Smooth muscle cell (in vitro differentiated cells): ENCODE data around the gene ORAI3. TPM values are rescaled to one million over a fixed set of nuclear protein-coding genes. Genes with fewer than 3 reads are reported as not detected.

Experiments used
- DNase-seq: peaks from one replicate; lab custom pipeline; 2025; ENCODE audit not compliant: unreplicated experiment; lab: John Stamatoyannopoulos, UW
- H2AFZ ChIP-seq: fragments of 200-600 bp; sonication (generic); 2 replicates; pipeline ENCODE4 v1.6.0; 2016; ENCODE audit warnings: antibody characterized with exemption, low read depth, mild to moderate bottlenecking
- H3F3A ChIP-seq: fragments of 200-600 bp; sonication (generic); 2 replicates; pipeline ENCODE4 v1.6.0; 2017; ENCODE audit warnings: antibody characterized with exemption, low read depth
- H3K27ac ChIP-seq: fragments of 200-600 bp; sonication (generic); 2 replicates; pipeline ENCODE4 v1.5.1; 2016; ENCODE audit warnings: low read depth, mild to moderate bottlenecking
- H3K27me3 ChIP-seq: fragments of 200-600 bp; sonication (generic); 2 replicates; pipeline ENCODE4 v1.6.1; 2016; ENCODE audit warnings: low read depth, mild to moderate bottlenecking
- H3K36me3 ChIP-seq: fragments of 200-600 bp; sonication (generic); 2 replicates; pipeline ENCODE4 v1.5.1; 2016; ENCODE audit warnings: low read depth
- H3K4me1 ChIP-seq: fragments of 200-600 bp; sonication (generic); 2 replicates; pipeline ENCODE4 v1.5.1; 2016; ENCODE audit warnings: low read depth
- H3K4me2 ChIP-seq: fragments of 200-600 bp; sonication (generic); 2 replicates; pipeline ENCODE4 v1.6.0; 2016; ENCODE audit warnings: mild to moderate bottlenecking
- H3K4me3 ChIP-seq: fragments of 200-600 bp; sonication (generic); 2 replicates; pipeline ENCODE4 v1.5.1; 2016; ENCODE audit warnings: mild to moderate bottlenecking
- H3K79me2 ChIP-seq: fragments of 200-600 bp; sonication (generic); 2 replicates; pipeline ENCODE4 v1.6.0; 2016; ENCODE audit warnings: low read depth, mild to moderate bottlenecking
- H3K9ac ChIP-seq: fragments of 200-600 bp; sonication (generic); 2 replicates; pipeline ENCODE4 v1.6.0; 2016; ENCODE audit warnings: low read depth
- H3K9me3 ChIP-seq: fragments of 200-600 bp; sonication (generic); replicated peaks from 2 replicates; pipeline ENCODE4 v1.5.1; 2016; ENCODE audit warnings: low read depth
- H4K20me1 ChIP-seq: fragments of 200-600 bp; sonication (generic); 2 replicates; pipeline ENCODE4 v1.6.0; 2016; ENCODE audit warnings: low read depth
- CTCF ChIP-seq: fragments of 200-600 bp; sonication (generic); IDR thresholded peaks from 2 replicates; pipeline ENCODE4 v1.5.1; 2017; ENCODE audit warnings: borderline replicate concordance, mild to moderate bottlenecking, antibody characterized with exemption; ENCODE audit not compliant: insufficient read depth, poor library complexity, severe bottlenecking
- WGBS: methylation state at CpG from one replicate; pipeline ENCODE4 v1.1.7; 2016; ENCODE audit warnings: low lambda C conversion rate; 5-methylcytosine and 5-hydroxymethylcytosine counted together
- polyA plus RNA-seq: library from polyadenylated mRNA; unstranded; fragments of >200 nt; fragmentation: Nextera tagmentation; extraction: Ambion mirVana; gene quantifications from 2 replicates; pipeline ENCODE4 v1.2.1, GENCODE V29; 2016
- total RNA-seq: library from RNA; depleted of rRNA; stranded (reverse); fragments of >200 nt; gene quantifications from 2 replicates; pipeline ENCODE4 v1.2.3, GENCODE V29; 2014

ORAI3 gene
- total and polyA plus RNA-seq, 2 experiments from 2014 or later, result 34.9 to 39.4 TPM

- Histone ChIP-seq H3K4me1 (peaks cover 3% of the 10 kb centered on the region), H3F3A (peaks cover 6% of the 10 kb centered on the region), H3K27me3 (no peaks in the 10 kb centered on the region), H2AFZ (peak overlapping the region; percentile 51), H3K27ac (no peak overlapping the region), H3K79me2 (peaks cover 3% of the 10 kb centered on the region), H3K9ac (no peak overlapping the region), H3K36me3 (no peaks in the 10 kb centered on the region), H3K4me2 (peak overlapping the region; percentile 85), H4K20me1 (no peaks in the 10 kb centered on the region), H3K4me3 (peak overlapping the region; percentile 48), H3K9me3 (no peaks in the 10 kb centered on the region)
- DNase-seq, result no peak
- no peak for TF ChIP-seq CTCF
- 49% methylated on average over 6 of the region's 6 CpGs for WGBS
Measured at GRCh38 chr16:30901201-30902028, 47.5 kb upstream of the ORAI3 start.

GRCh38 chr16:30902029-30902972 lies 46.6 kb upstream of the ORAI3 start:
- H3F3A ChIP-seq, result peaks cover 3% of the 10 kb centered on the region
- peak overlapping the region; percentile 68 for H3K27ac ChIP-seq
- peak overlapping the region; percentile 67 for H3K4me3 ChIP-seq
- no peaks in the 10 kb centered on the region for H4K20me1 ChIP-seq
- peak overlapping the region; percentile 88 for H3K4me2 ChIP-seq
- peaks cover 1% of the 10 kb centered on the region for H3K4me1 ChIP-seq
- DNase-seq, result peak; percentile 41
- WGBS, result 15% methylated on average over 85 of the region's 99 CpGs
- peak overlapping the region; percentile 66 for H3K9ac ChIP-seq
- no peaks in the 10 kb centered on the region for H3K27me3 ChIP-seq
- H3K79me2 ChIP-seq, result peaks cover 2% of the 10 kb centered on the region
- no peaks in the 10 kb centered on the region for H3K9me3 ChIP-seq
- peak overlapping the region; percentile 97 for H2AFZ ChIP-seq
- no peaks in the 10 kb centered on the region for H3K36me3 ChIP-seq
- no peak for TF ChIP-seq CTCF

GRCh38 chr16:30903002-30903401 lies 45.9 kb upstream of the ORAI3 start:
- Histone ChIP-seq H3K36me3 (no peaks in the 10 kb centered on the region), H3K27me3 (no peaks in the 10 kb centered on the region), H3K9ac (no peak overlapping the region), H3K4me2 (peak overlapping the region; percentile 88), H3K4me1 (no peaks in the 10 kb centered on the region), H3K27ac (no peak overlapping the region), H2AFZ (peak overlapping the region; percentile 97), H3K79me2 (no peaks in the 10 kb centered on the region), H3F3A (no peaks in the 10 kb centered on the region), H3K9me3 (no peaks in the 10 kb centered on the region), H4K20me1 (no peaks in the 10 kb centered on the region), H3K4me3 (no peak overlapping the region)
- no peak for DNase-seq
- no peak for TF ChIP-seq CTCF
- WGBS, result 95% methylated on average over 4 of the region's 4 CpGs
